CD4-positive, CD25-positive, alpha-beta regulatory T cell (primary cell): ENCODE measurements around the gene TPP2. TPM values are rescaled to one million over a fixed set of nuclear protein-coding genes. Genes with fewer than 3 reads are reported as not detected.

Experiments used
- ATAC-seq, 2 donors: fragments of 150-1000 bp; cut with Tn5 transposase; one replicate each; pipeline ENCODE4 v1.10.0; 2021; ENCODE audit warnings: low read depth in 2 of 2, moderate number of reproducible peaks in 2 of 2, moderate library complexity in 1 of 2
- DNase-seq, 3 donors: peaks; one replicate each; pipeline versions ENCODE4 v3.0.0 to v3.0.0-alpha.2; 2012 to 2022; ENCODE audit warnings: mixed read lengths in 1 of 3
- H3K27ac ChIP-seq: one replicate; pipeline ENCODE4 v1.7.0; 2013; ENCODE audit warnings: mild to moderate bottlenecking, low read length; ENCODE audit not compliant: insufficient read depth, poor library complexity, severe bottlenecking
- H3K27me3 ChIP-seq: one replicate; pipeline ENCODE4 v1.7.0; 2013; ENCODE audit warnings: low read length; ENCODE audit not compliant: control insufficient read depth, insufficient read depth
- H3K36me3 ChIP-seq: one replicate; pipeline ENCODE4 v1.7.0; 2013; ENCODE audit warnings: mild to moderate bottlenecking, low read length, moderate library complexity; ENCODE audit not compliant: control insufficient read depth, insufficient read depth
- H3K4me1 ChIP-seq: 2 replicates; pipeline ENCODE4 v1.7.0; 2013; ENCODE audit warnings: mild to moderate bottlenecking, low read length; ENCODE audit not compliant: insufficient read depth, control insufficient read depth, poor library complexity, severe bottlenecking
- H3K4me3 ChIP-seq: one replicate; pipeline ENCODE4 v1.7.0; 2013; ENCODE audit warnings: low read depth, mild to moderate bottlenecking, low read length, moderate library complexity
- H3K9me3 ChIP-seq, 2 experiments: 1 replicate in 1 of 2; 2 replicates in 1 of 2; pipeline ENCODE4 v1.7.0; 2013; ENCODE audit warnings: low read length in 2 of 2, mild to moderate bottlenecking in 1 of 2, moderate library complexity in 1 of 2; ENCODE audit not compliant: control insufficient read depth in 2 of 2
- H3K27ac Mint-ChIP-seq, 3 donors: one replicate each; pipeline ENCODE4 v1.8.0; 2020 to 2022; ENCODE audit warnings: mild to moderate bottlenecking in 3 of 3, mixed read lengths in 3 of 3, moderate library complexity in 2 of 3
- H3K27me3 Mint-ChIP-seq: one replicate; pipeline ENCODE4 v1.8.0; 2022; ENCODE audit warnings: mild to moderate bottlenecking, mixed read lengths
- H3K36me3 Mint-ChIP-seq: one replicate; pipeline ENCODE4 v1.8.0; 2020; ENCODE audit warnings: mixed read lengths
- H3K4me1 Mint-ChIP-seq, 4 donors: one replicate each; pipeline ENCODE4 v1.8.0; 2020 to 2022; ENCODE audit warnings: mixed read lengths in 4 of 4, mild to moderate bottlenecking in 1 of 4
- H3K4me3 Mint-ChIP-seq, 4 donors: one replicate each; pipeline ENCODE4 v1.8.0; 2020 to 2022; ENCODE audit warnings: mild to moderate bottlenecking in 4 of 4, mixed read lengths in 4 of 4, moderate library complexity in 3 of 4
- H3K9me3 Mint-ChIP-seq, 7 donors: one replicate each; pipeline ENCODE4 v1.8.0; 2020 to 2022; ENCODE audit warnings: mixed read lengths in 7 of 7, mild to moderate bottlenecking in 3 of 7, moderate library complexity in 2 of 7
- polyA plus RNA-seq, 4 donors: library from polyadenylated mRNA; unstranded; fragments of 300-500 nt; fragmentation: Illumina TruSeq; gene quantifications; one replicate each; pipeline ENCODE4 v1.2.3, GENCODE V29; 2021
- total RNA-seq: library from RNA; stranded (reverse); gene quantifications from one replicate; pipeline ENCODE4 v1.2.3, GENCODE V29; 2022

Gene TPP2
- total and polyA plus RNA-seq, 5 donors from 2014 or later: 59.1 to 128 (median 72.8) TPM

- peaks cover 17 to 30% (median 21%) of the 10 kb centered on the region in 4 donors for H3K4me1 Mint-ChIP-seq
- H3K36me3 Mint-ChIP-seq: peaks cover 30% of the 10 kb centered on the region
- Histone ChIP-seq H3K27ac (no peak overlapping the region), H3K27me3 (no peaks in the 10 kb centered on the region), H3K4me3 (no peak overlapping the region), H3K4me1 (no peaks in the 10 kb centered on the region), H3K9me3 (no peaks in the 10 kb centered on the region), H3K36me3 (peaks cover 66% of the 10 kb centered on the region)
- H3K9me3 Mint-ChIP-seq: peaks cover 0 to 1% (median 0%) of the 10 kb centered on the region in 7 donors
- ATAC-seq (no peak), DNase-seq (no peak)
- no peak overlapping the region for H3K4me3 Mint-ChIP-seq
- no peaks in the 10 kb centered on the region for H3K27me3 Mint-ChIP-seq
- H3K27ac Mint-ChIP-seq: no peak overlapping the region
These were observed 81.7 kb downstream of the TPP2 start for GRCh38 chr13:102678339-102679107.

DNA sequence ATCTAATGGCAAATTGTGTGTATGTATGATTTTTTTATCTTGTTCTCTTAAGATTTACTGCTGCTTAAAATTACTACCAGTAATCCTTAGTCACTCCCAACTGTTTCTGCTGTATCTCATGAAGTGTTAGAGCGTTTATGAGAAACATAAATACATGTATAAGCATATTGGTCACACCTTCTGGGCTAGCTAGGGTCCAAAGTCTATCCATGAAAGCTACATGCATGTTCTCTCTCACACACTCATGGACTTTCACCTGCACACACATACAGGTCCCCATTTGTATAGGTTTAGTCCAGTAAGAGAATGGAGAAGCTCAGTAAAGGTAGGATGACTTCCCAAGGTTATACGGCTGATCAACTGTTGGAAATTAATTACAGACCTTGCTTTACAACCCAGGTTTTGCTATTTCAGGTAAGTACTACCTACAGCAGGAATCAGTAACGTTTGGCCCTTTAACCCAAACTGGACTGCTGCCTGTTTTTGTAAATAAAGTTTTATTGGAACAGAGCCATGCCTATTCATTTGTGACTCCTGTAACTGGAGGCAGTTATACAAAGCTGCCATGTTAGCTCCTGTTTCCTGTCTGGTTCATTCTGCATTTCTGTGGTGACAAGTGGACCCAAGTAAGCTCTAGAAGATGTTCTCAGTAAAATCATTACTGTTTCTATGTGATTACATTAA lies 82.8 kb downstream of the TPP2 start:
- no peak for DNase-seq
- Mint-ChIP-seq H3K4me3 (no peak overlapping the region), H3K27ac (peak overlapping the region in 2 of 3 donors; percentile 70 to 72), H3K9me3 (peaks cover 0 to 1% (median 0%) of the 10 kb centered on the region in 7 donors), H3K4me1 (peaks cover 17 to 32% (median 21%) of the 10 kb centered on the region in 4 donors), H3K27me3 (no peaks in the 10 kb centered on the region), H3K36me3 (peaks cover 23% of the 10 kb centered on the region)
- no peaks in the 10 kb centered on the region for H3K9me3 ChIP-seq
- no peak overlapping the region for H3K27ac ChIP-seq
- no peak overlapping the region for H3K4me3 ChIP-seq
- no peaks in the 10 kb centered on the region for H3K27me3 ChIP-seq
- ATAC-seq: no peak
- peaks cover 55% of the 10 kb centered on the region for H3K36me3 ChIP-seq
- H3K4me1 ChIP-seq: no peaks in the 10 kb centered on the region

DNA sequence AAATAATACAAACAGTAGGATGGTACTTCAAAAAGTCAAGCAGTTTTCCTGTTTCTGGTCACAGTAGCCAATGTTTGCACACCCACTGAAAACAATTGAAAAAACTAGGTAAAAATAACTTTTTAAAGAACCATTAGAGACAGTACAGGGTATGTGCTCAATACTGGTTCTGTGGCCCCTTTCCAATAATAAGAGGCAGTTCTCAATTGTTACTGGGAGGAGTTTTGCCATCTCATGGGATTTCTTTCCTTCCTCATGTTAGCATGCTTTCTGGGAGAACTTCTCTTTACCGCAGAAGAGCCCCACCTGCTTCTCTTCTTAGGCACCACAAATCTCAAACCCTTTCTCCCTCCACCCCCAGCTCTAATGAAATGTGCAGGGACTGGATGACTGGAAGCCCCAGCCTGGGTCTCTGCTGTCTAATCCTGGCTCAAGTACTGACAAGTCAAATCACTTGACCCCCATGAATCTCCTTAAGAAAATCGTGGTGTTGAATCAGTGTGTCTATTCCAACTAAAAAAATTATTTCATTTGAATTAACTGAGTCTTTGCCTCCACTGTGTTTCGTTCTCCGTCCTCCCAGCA lies 83.4 kb downstream of the TPP2 start:
- no peak for DNase-seq
- H3K27ac ChIP-seq: no peak overlapping the region
- ATAC-seq: no peak
- H3K4me1 ChIP-seq: no peaks in the 10 kb centered on the region
- H3K9me3 ChIP-seq: no peaks in the 10 kb centered on the region
- no peaks in the 10 kb centered on the region for H3K27me3 ChIP-seq
- Mint-ChIP-seq H3K27ac (peak overlapping the region in 2 of 3 donors; percentile 72 to 90), H3K4me3 (no peak overlapping the region), H3K27me3 (no peaks in the 10 kb centered on the region), H3K4me1 (peaks cover 17 to 32% (median 24%) of the 10 kb centered on the region in 4 donors), H3K36me3 (peaks cover 23% of the 10 kb centered on the region), H3K9me3 (peaks cover 0 to 1% (median 0%) of the 10 kb centered on the region in 7 donors)
- peaks cover 49% of the 10 kb centered on the region for H3K36me3 ChIP-seq
- H3K4me3 ChIP-seq: no peak overlapping the region

- H3K36me3 Mint-ChIP-seq: peaks cover 20% of the 10 kb centered on the region
- peak overlapping the region; percentile 30 for H3K27ac ChIP-seq
These were observed 84.3 kb downstream of the TPP2 start for GRCh38 chr13:102680842-102681740.

DNA sequence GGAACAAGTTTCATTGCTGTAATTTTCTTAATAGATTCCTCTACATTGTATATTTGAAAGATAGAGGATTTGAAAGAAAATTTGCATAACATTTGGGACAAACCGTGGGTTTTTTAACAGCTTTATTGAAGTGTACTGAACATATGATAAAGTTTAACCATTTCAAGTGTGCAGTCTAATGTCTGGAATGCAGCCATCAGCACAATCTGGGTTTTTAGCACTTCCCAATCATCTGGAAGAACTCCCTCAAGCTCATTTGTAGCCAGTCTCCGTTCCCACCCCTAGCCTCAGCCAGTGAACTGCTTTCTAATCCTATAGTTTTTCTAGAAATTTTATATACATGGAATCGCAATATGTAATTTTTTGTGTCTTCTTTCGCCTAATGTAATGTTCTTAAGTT lies 85.4 kb downstream of the TPP2 start:
- Histone ChIP-seq H3K9me3 (no peaks in the 10 kb centered on the region), H3K4me3 (no peak overlapping the region), H3K27ac (no peak overlapping the region), H3K4me1 (no peaks in the 10 kb centered on the region), H3K36me3 (peaks cover 29% of the 10 kb centered on the region), H3K27me3 (no peaks in the 10 kb centered on the region)
- no peak overlapping the region for H3K4me3 Mint-ChIP-seq
- peaks cover 23 to 38% (median 28%) of the 10 kb centered on the region in 4 donors for H3K4me1 Mint-ChIP-seq
- no peaks in the 10 kb centered on the region for H3K27me3 Mint-ChIP-seq
- no peak for DNase-seq
- peaks cover 12% of the 10 kb centered on the region for H3K36me3 Mint-ChIP-seq
- ATAC-seq: no peak
- peak overlapping the region in 1 of 3 donors; percentile 79 for H3K27ac Mint-ChIP-seq
- H3K9me3 Mint-ChIP-seq: peaks cover 0 to 1% (median 0%) of the 10 kb centered on the region in 7 donors

More at GRCh38 chr13:102680842-102681740, 84.3 kb downstream of the TPP2 start:
- Histone ChIP-seq H3K9me3 (no peaks in the 10 kb centered on the region), H3K4me3 (no peak overlapping the region), H3K4me1 (no peaks in the 10 kb centered on the region), H3K27me3 (no peaks in the 10 kb centered on the region), H3K36me3 (peaks cover 40% of the 10 kb centered on the region)
- H3K4me1 Mint-ChIP-seq: peaks cover 19 to 32% (median 27%) of the 10 kb centered on the region in 4 donors
- ATAC-seq (peak; percentile 84 to 85), DNase-seq (peak in 2 of 3 donors; percentile 13 to 42)
- peaks cover 0 to 1% (median 0%) of the 10 kb centered on the region in 7 donors for H3K9me3 Mint-ChIP-seq
- H3K27me3 Mint-ChIP-seq: no peaks in the 10 kb centered on the region
- H3K4me3 Mint-ChIP-seq: no peak overlapping the region
- peak overlapping the region; percentile 56 to 91 (median 72) for H3K27ac Mint-ChIP-seq

- H3K9me3 Mint-ChIP-seq: peaks cover 0 to under 1% (median 0%) of the 10 kb centered on the region in 7 donors
- Histone ChIP-seq H3K4me1 (no peaks in the 10 kb centered on the region), H3K27me3 (no peaks in the 10 kb centered on the region), H3K9me3 (no peaks in the 10 kb centered on the region), H3K27ac (no peak overlapping the region), H3K4me3 (no peak overlapping the region), H3K36me3 (peaks cover 24% of the 10 kb centered on the region)
- H3K36me3 Mint-ChIP-seq: peaks cover 7% of the 10 kb centered on the region
- ATAC-seq (no peak), DNase-seq (no peak)
- peaks cover 18 to 38% (median 29%) of the 10 kb centered on the region in 4 donors for H3K4me1 Mint-ChIP-seq
- no peak overlapping the region for H3K4me3 Mint-ChIP-seq
- H3K27ac Mint-ChIP-seq: peak overlapping the region in 2 of 3 donors; percentile 4 to 22
- no peaks in the 10 kb centered on the region for H3K27me3 Mint-ChIP-seq
These were observed 85.9 kb downstream of the TPP2 start for GRCh38 chr13:102682727-102683126.

DNA sequence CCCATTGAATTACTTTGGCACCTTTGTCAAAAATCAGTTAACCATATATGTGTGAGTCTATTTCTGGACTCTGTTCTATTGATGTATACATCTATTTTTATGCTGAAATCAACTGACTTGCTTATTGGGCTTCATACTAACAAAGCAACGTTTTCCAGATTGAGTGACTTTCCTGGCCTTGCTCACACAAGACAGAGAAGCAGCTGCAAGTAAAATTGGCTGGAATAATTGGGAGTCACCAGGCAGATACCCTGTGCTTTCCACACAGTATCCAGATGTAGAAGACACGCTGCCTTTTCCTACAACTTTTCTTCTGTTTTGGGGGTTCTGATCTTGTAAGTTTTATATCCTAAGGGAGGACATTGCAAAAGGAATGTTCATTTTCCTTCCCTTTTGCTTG lies 86.9 kb downstream of the TPP2 start:
- no peaks in the 10 kb centered on the region for H3K9me3 ChIP-seq
- H3K27me3 ChIP-seq: no peaks in the 10 kb centered on the region
- H3K4me3 ChIP-seq: no peak overlapping the region
- H3K27ac ChIP-seq: no peak overlapping the region
- no peak for DNase-seq
- Mint-ChIP-seq H3K27ac (no peak overlapping the region), H3K4me1 (peaks cover 18 to 41% (median 30%) of the 10 kb centered on the region in 4 donors), H3K27me3 (no peaks in the 10 kb centered on the region), H3K4me3 (no peak overlapping the region), H3K9me3 (no peaks in the 10 kb centered on the region), H3K36me3 (peaks cover 5% of the 10 kb centered on the region)
- no peak for ATAC-seq
- H3K4me1 ChIP-seq: no peaks in the 10 kb centered on the region
- H3K36me3 ChIP-seq: peaks cover 15% of the 10 kb centered on the region
